Retinal pigment epithelial cell (primary cell): ENCODE data around the gene NSUN4.

Source experiments
- DNase-seq: peaks from one replicate; pipeline ENCODE4 v3.0.0-alpha.2; 2010; ENCODE audit warnings: low read depth
- H3K4me3 ChIP-seq: 2 replicates; pipeline ENCODE4 v1.5.1; 2011; ENCODE audit warnings: mild to moderate bottlenecking, low read length, control low read depth, moderate library complexity
- TF ChIP-seq, protein P1 (sequence below): conservative IDR thresholded peaks from 2 replicates; pipeline ENCODE4 v1.5.1; 2011; ENCODE audit warnings: low read depth, low read length, control low read depth, inconsistent platforms

Gene NSUN4

DNA sequence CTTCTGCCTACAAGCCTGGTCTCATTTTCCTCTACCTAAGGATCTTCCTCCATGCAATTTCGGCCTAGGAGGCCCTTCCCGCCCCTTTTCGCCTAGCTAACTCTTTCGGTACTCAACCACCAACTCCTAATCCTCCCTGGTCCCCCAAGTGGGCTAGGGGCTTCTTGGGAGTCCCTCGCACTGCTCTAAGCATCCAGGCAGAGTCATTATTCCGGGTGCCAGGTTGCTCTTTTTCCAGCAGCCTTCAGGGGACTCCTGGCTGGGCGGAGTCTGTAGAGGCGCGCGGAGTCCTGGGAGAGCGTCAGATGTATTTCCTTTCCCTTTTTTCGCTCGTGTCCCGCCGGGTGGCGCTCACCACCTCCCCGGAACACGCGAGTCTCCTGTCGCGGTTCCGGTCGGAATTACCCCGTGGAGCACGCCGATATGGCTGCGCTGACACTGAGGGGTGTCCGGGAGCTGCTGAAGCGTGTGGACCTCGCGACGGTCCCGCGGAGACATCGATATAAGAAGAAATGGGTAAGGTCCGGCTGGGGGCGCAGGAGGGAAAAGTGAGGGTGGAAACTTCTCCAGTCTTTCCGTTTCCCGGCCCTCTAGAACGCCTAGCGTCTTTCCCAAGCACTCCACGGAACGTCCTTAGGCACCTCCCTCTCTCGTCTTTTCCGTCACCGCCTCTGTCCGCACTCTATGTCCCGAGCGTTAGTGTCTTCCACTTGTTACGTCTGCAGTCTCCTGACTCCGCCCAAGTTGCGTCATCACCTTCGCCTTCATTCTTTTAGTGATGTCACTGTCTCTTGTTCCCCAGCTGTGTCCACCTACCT is at the start of gene NSUN4:
TSS of gene NSUN4 (plus strand) at position 404 of the 818 bp plus-strand sequence. CDS start at position 424, 20 bp downstream.
- peak within 1 kb of the TSS; percentile 91 for H3K4me3 ChIP-seq
- DNase-seq, result no peak
- TF ChIP-seq, protein P1, sequence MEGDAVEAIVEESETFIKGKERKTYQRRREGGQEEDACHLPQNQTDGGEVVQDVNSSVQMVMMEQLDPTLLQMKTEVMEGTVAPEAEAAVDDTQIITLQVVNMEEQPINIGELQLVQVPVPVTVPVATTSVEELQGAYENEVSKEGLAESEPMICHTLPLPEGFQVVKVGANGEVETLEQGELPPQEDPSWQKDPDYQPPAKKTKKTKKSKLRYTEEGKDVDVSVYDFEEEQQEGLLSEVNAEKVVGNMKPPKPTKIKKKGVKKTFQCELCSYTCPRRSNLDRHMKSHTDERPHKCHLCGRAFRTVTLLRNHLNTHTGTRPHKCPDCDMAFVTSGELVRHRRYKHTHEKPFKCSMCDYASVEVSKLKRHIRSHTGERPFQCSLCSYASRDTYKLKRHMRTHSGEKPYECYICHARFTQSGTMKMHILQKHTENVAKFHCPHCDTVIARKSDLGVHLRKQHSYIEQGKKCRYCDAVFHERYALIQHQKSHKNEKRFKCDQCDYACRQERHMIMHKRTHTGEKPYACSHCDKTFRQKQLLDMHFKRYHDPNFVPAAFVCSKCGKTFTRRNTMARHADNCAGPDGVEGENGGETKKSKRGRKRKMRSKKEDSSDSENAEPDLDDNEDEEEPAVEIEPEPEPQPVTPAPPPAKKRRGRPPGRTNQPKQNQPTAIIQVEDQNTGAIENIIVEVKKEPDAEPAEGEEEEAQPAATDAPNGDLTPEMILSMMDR, result peak; percentile 57

DNA sequence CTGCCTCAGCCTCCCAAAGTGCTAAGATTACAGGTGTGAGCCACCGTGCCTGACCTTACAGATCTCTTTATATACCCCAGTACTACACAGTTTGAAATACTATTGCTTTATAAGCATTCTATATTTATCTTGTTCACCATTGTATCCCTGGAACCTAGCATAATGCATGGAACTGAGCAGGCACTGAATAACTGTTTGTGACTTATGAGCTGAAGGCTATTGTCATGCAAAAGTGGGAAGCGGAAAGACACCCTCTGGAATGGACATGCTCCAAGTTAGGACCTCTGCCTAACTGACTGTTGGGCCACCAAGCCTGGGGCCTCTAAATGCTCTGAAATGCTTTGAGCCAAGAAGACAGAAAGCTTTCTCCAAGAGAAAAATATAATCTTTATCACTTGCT is 45.3 kb upstream of the NSUN4 start:
- H3K4me3 ChIP-seq, result no peak overlapping the region
- TF ChIP-seq, protein P1, result no peak

DNA sequence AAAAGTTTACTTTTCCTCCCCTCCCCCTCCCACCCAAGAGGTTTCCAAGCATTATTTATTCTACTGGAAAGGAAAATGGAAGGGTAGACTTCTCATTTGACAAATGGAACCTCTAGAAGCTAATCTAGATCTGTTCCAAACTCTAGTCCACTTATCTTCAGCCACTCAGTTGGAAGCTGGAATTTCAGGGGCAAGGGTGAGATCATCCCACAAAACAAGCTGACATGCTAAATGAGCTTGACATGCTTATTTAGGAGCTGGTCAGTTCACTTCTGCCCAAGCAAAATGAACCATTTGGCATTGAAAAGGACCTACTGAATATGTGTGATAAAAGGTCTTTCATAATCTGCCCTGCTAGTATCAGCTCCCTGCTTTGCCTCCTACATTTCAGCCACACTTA is 42.2 kb upstream of the NSUN4 start:
- TF ChIP-seq, protein P1, result no peak

More for the DNA sequence above, 45.3 kb upstream of the NSUN4 start:
- no peak for DNase-seq

DNA sequence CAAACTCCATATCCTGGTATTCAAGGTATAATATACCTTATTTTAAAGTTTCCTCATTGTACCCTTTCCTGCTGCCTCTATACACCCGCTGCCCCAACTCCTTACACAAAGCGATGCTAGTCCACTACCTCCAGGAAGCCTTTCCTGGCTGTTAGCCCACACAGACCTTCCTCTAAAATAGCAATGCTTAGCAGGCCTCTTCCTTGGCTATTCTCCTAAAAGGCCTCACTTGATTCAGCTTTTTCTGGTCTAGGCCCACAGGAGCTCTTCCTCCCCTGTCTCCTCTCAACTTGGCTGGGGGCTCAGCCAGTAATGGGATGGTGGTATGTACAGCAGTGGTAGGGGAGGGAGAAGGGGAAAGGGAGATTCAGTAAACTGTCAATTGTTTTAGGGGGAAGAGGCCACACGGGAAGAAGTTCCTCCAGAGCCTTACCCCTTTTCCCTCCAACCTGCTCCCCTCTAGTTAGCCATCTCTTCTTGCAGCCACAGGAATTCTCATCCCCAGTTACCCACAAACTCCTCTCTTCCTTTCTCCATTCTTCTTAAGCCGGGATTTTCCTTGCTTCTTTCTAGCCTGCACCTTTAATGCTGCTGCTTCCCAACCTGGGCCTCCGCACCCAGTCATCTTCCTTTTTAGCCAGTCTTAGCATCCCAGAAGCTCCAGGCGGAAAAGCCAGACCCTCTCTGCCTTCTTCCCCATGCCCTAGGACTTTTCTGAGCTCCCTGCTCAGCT is 39.8 kb upstream of the NSUN4 start:
- peak overlapping the region; percentile 98 for H3K4me3 ChIP-seq
- TF ChIP-seq, protein P1, result no peak
- DNase-seq, result no peak

More for the DNA sequence above, 42.2 kb upstream of the NSUN4 start:
- DNase-seq, result no peak
- H3K4me3 ChIP-seq, result no peak overlapping the region

DNA sequence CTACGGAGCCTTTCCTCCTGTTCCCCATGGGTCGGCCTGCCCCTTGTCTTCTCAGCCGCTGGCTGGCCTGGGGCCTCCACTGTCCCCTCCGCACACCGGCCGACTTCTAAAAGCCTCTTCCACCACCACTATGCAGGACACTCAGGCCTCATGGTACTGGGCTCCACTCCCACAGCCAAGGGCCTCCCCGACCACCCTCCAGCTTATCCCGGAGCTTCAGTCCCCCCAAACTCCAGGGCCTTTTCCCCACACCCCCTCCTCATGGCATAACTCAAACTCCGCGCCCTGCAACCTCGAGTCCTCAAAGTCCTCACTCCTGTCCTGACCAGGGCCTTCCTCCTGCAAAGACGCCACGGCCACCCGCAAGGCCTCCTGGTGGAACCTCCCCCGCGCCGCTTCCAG is 39.2 kb upstream of the NSUN4 start:
- H3K4me3 ChIP-seq, result peak overlapping the region; percentile 98
- TF ChIP-seq, protein P1, result no peak
- no peak for DNase-seq

DNA sequence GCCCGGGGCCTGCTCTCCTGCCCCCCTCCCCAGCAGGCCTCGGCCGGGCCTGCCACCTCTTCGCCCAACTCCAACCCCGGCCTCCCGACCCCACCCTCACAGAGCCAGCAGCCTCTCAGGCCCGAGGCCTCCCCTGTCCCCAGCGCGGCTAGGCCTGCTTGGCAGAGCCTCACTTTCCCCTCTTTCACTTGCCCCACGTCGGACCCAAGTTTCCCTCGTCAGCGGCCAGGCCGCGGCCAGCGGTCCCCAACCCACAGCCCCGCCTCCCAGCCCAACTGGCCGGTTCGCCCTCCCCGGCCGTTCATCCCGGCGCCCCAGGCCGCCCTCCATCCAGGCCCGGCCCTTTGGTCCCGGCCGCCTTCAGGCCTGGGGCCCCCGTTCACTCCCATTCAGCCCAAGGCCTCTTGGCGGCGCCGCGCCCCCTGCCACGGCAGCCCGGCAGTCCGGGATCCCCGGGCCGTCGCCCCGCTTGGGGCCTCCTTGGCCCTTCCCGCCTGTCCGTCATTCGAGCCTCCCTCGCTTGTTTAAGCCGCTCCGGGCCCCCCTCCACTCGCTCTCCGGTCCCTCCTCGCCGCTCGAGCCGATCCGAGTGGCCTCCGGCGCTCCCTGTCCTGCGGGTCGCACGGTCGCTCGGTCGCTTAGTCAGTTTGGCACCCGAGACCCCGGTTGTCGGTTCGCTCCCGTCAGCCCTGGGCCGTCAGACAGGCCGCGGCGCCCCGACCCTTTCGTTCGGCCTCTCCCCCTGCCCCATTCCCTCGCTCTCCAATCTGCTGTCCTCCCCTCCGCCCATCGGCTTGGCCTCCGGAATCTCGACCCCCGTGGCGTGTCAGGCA is 38.6 kb upstream of the NSUN4 start:
- TF ChIP-seq, protein P1, result peak; percentile 28
- H3K4me3 ChIP-seq, result peak overlapping the region; percentile 98
- no peak for DNase-seq
